CD4-positive, alpha-beta T cell (primary cell): ENCODE measurements around the gene EXOC1L. TPM values are rescaled to one million over a fixed set of nuclear protein-coding genes. Genes with fewer than 3 reads are reported as not detected.

Experiments
- ATAC-seq: fragments of 200-7000 bp; cut with Tn5 transposase; one replicate; pipeline ENCODE4 v1.10.0; 2022; ENCODE audit warnings: mild to moderate bottlenecking; ENCODE audit not compliant: poor library complexity
- CTCF ChIA-PET: fragments of 350-600 bp; sonication (Branson Sonifier 250); formaldehyde crosslinking; loops from one replicate; lab custom pipeline; 2021; ENCODE audit warnings: antibody characterized with exemption, inconsistent platforms; lab: Charles Lee
- POLR2A ChIA-PET: fragments of 350-600 bp; sonication (Branson Sonifier 250); formaldehyde crosslinking; loops from one replicate; lab custom pipeline; 2021; ENCODE audit warnings: antibody characterized with exemption, inconsistent platforms; lab: Charles Lee
- DNase-seq, 14 experiments: peaks; one replicate each; pipeline ENCODE4 v3.0.0-alpha.2; 2013 to 2020; ENCODE audit warnings: mixed read lengths in 2 of 14
- H3K27ac ChIP-seq, 2 donors: one replicate each; pipeline versions ENCODE4 v1.5.1 to v1.7.0; 2013; ENCODE audit warnings: low read length in 2 of 2, low read depth in 1 of 2, mild to moderate bottlenecking in 1 of 2
- H3K27me3 ChIP-seq, 2 experiments: 1 replicate in 1 of 2; 2 replicates in 1 of 2; pipeline versions ENCODE4 v1.6.1 to v1.7.0; 2013; ENCODE audit warnings: low read length in 2 of 2, control low read depth in 1 of 2, mild to moderate bottlenecking in 1 of 2, moderate library complexity in 1 of 2; ENCODE audit not compliant: insufficient read depth in 2 of 2, control insufficient read depth in 1 of 2
- H3K36me3 ChIP-seq: one replicate; pipeline ENCODE4 v1.6.1; 2013; ENCODE audit warnings: low read length, control low read depth; ENCODE audit not compliant: insufficient read depth
- H3K4me1 ChIP-seq: one replicate; pipeline ENCODE4 v1.6.1; 2013; ENCODE audit warnings: low read length, control low read depth; ENCODE audit not compliant: insufficient read depth
- H3K4me3 ChIP-seq: one replicate; pipeline ENCODE4 v1.5.1; 2013; ENCODE audit warnings: mild to moderate bottlenecking, low read length, moderate library complexity
- H3K9me3 ChIP-seq, 2 experiments: 1 replicate in 1 of 2; 2 replicates in 1 of 2; pipeline versions ENCODE4 v1.6.1 to v1.7.0; 2013; ENCODE audit warnings: low read length in 2 of 2, mild to moderate bottlenecking in 2 of 2, control low read depth in 1 of 2, moderate library complexity in 1 of 2; ENCODE audit not compliant: control insufficient read depth in 1 of 2, insufficient read depth in 1 of 2
- H3K27ac Mint-ChIP-seq: one replicate; pipeline ENCODE4 v1.8.0; 2020; ENCODE audit warnings: mixed read lengths
- H3K27me3 Mint-ChIP-seq: one replicate; pipeline ENCODE4 v1.8.0; 2021; ENCODE audit warnings: mixed read lengths
- H3K36me3 Mint-ChIP-seq: one replicate; pipeline ENCODE4 v1.8.0; 2021; ENCODE audit warnings: low read depth, mixed read lengths
- H3K4me1 Mint-ChIP-seq: one replicate; pipeline ENCODE4 v1.8.0; 2021; ENCODE audit warnings: low read depth, mixed read lengths
- H3K4me3 Mint-ChIP-seq: one replicate; pipeline ENCODE4 v1.8.0; 2020; ENCODE audit warnings: mild to moderate bottlenecking, mixed read lengths
- H3K9me3 Mint-ChIP-seq: one replicate; pipeline ENCODE4 v1.8.0; 2020; ENCODE audit warnings: mixed read lengths
- intact Hi-C, 2 experiments: fragments of 100-400 bp; cut with DNase I in 1 of 2; cut with micrococcal nuclease in 1 of 2; formaldehyde crosslinking; loops; one replicate each; pipeline versions ENCODE4 v1.15.1 to v1.9.0; 2023 to 2025; cut with DNase I, micrococcal nuclease
- total RNA-seq, 174 experiments: library from RNA in 2 of 174; stranded (reverse) in 2 of 174; gene quantifications; one replicate each; pipeline ENCODE4 v1.2.3 and lab custom pipeline; 2021 to 2026
- TF ChIP-seq, protein P1 (sequence below): fragments of 200-600 bp; IDR thresholded peaks from one replicate; pipeline ENCODE4 v1.8.0; 2022; ENCODE audit warnings: antibody characterized with exemption, mild to moderate bottlenecking

EXOC1L gene
- total RNA-seq, 2 experiments from 2014 or later = not detected

- TF ChIP-seq, protein P1, sequence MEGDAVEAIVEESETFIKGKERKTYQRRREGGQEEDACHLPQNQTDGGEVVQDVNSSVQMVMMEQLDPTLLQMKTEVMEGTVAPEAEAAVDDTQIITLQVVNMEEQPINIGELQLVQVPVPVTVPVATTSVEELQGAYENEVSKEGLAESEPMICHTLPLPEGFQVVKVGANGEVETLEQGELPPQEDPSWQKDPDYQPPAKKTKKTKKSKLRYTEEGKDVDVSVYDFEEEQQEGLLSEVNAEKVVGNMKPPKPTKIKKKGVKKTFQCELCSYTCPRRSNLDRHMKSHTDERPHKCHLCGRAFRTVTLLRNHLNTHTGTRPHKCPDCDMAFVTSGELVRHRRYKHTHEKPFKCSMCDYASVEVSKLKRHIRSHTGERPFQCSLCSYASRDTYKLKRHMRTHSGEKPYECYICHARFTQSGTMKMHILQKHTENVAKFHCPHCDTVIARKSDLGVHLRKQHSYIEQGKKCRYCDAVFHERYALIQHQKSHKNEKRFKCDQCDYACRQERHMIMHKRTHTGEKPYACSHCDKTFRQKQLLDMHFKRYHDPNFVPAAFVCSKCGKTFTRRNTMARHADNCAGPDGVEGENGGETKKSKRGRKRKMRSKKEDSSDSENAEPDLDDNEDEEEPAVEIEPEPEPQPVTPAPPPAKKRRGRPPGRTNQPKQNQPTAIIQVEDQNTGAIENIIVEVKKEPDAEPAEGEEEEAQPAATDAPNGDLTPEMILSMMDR = no peak
- no peak overlapping the region for H3K4me3 ChIP-seq
- Mint-ChIP-seq H3K27me3 (no peaks in the 10 kb centered on the region), H3K9me3 (no peaks in the 10 kb centered on the region), H3K4me3 (no peak overlapping the region), H3K36me3 (peaks cover 10% of the 10 kb centered on the region), H3K4me1 (peaks cover 28% of the 10 kb centered on the region), H3K27ac (no peak overlapping the region)
- H3K4me1 ChIP-seq = peaks cover 21% of the 10 kb centered on the region
- H3K9me3 ChIP-seq = no peaks in the 10 kb centered on the region
- no peaks in the 10 kb centered on the region for H3K36me3 ChIP-seq
- no peaks in the 10 kb centered on the region for H3K27me3 ChIP-seq
- DNase-seq (no peak), ATAC-seq (no peak)
- intact Hi-C loops = loop anchor here (5.0 to 10.0 kb wide), 7 partner anchors 302 to 1125 kb away; partner anchors contain the start of genes CLOCK (in 2 of the 2), NOA1 (in 1 of the 2), PAICS (in 1 of the 2) and POLR2B (in 1 of the 2)
- ChIA-PET CTCF (interaction anchor here (1.6 kb wide), 1 partner anchor 19 kb away, joined by 3 read pairs; no protein-coding TSS in a partner anchor), POLR2A (no interaction called here)
- no peak overlapping the region for H3K27ac ChIP-seq
Observed at GRCh38 chr4:55849724-55850123, 30.1 kb downstream of the EXOC1L start.

- ATAC-seq (peak; percentile 23), DNase-seq (peak in 8 of 14 experiments; percentile 12 to 60 (median 31))
- intact Hi-C loops = loop anchor here (2.0 to 10.0 kb wide), 8 partner anchors 97 to 1123 kb away; partner anchors contain the start of genes CLOCK (in 2 of the 2), CEP135 (in 1 of the 2), NOA1 (in 1 of the 2) and PAICS (in 1 of the 2)
- H3K4me3 ChIP-seq = peak overlapping the region; percentile 6
- no peaks in the 10 kb centered on the region for H3K27me3 ChIP-seq
- no peaks in the 10 kb centered on the region for H3K9me3 ChIP-seq
- peak overlapping the region; percentile 60 for H3K27ac Mint-ChIP-seq
- CTCF ChIA-PET = interaction anchor here (1.3 to 1.5 kb wide), 2 partner anchors 15 to 96 kb away, joined by 4 to 5 read pairs; partner anchors contain the start of gene CEP135
- peaks cover 10% of the 10 kb centered on the region for H3K36me3 Mint-ChIP-seq
- peaks cover 28% of the 10 kb centered on the region for H3K4me1 Mint-ChIP-seq
- POLR2A ChIA-PET = interaction anchor here (0.9 to 1.0 kb wide), 2 partner anchors 96 to 1057 kb away, joined by 3 to 4 read pairs; partner anchors contain the start of gene CEP135
- H3K9me3 Mint-ChIP-seq = no peaks in the 10 kb centered on the region
- TF ChIP-seq, protein P1 = no peak
- no peaks in the 10 kb centered on the region for H3K36me3 ChIP-seq
- H3K4me3 Mint-ChIP-seq = no peak overlapping the region
- H3K4me1 ChIP-seq = peaks cover 28% of the 10 kb centered on the region
- no peaks in the 10 kb centered on the region for H3K27me3 Mint-ChIP-seq
- peak overlapping the region in 1 of 2 donors; percentile 51 for H3K27ac ChIP-seq
Observed at GRCh38 chr4:55851885-55852284, 32.3 kb downstream of the EXOC1L start.

DNA sequence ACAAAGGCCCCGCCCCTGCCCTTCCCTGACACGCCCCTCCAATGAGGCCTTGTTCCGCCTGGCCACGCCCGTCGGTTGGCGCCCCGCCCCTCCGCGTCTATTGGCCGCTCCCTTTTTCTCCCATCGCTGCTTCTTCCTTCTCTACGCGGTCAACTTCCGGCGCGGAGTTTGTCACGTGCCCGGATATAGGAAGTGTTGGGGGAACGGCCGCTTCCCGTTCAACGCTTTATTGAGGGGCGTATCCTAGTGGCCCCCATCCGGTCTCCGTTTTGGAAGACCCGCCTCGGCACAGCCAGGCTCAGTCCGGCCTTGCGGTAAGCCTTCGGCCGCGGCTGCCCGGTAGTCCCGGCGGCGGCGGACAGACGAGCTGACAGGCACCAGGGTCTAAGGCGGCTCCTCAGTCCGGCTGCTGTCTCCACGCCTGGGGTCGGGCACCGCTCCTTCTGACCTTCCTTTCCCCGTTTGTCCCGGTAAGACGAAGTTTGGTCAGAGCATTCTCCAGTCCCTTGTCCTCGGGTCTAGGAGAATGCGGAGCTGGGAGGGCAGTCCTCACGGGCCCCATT, 34.0 kb downstream of the EXOC1L start, which contains the start of gene EXOC1:
Gene EXOC1, plus strand, starts transcription at position 165 of the 563 bp plus-strand sequence. CDS start 4,676 bp downstream, outside the sequence.
- H3K4me1 ChIP-seq = peaks cover 28% of the 10 kb centered on the region
- ChIA-PET CTCF (interaction anchor here (1.2 to 1.6 kb wide), 3 partner anchors 12 to 95 kb away, joined by 3 to 7 read pairs (median 5); no protein-coding TSS in a partner anchor), POLR2A (interaction anchor here (0.9 to 1.7 kb wide), 6 partner anchors 11 to 1124 kb away, joined by 3 to 11 read pairs (median 3); partner anchors contain the start of genes AASDH and CEP135)
- TF ChIP-seq, protein P1 = no peak
- no peaks in the 10 kb centered on the region for H3K27me3 ChIP-seq
- Mint-ChIP-seq H3K27me3 (no peaks in the 10 kb centered on the region), H3K36me3 (peaks cover 23% of the 10 kb centered on the region), H3K27ac (peak within 1 kb of the TSS; percentile 60), H3K9me3 (no peaks in the 10 kb centered on the region), H3K4me3 (no peak within 1 kb of the TSS), H3K4me1 (peaks cover 33% of the 10 kb centered on the region)
- no peaks in the 10 kb centered on the region for H3K36me3 ChIP-seq
- peak; percentile 95 for ATAC-seq
- peak within 1 kb of the TSS; percentile 68 to 86 for H3K27ac ChIP-seq
- H3K4me3 ChIP-seq = peak within 1 kb of the TSS; percentile 96
- intact Hi-C loops = loop anchor here (2.0 to 10.0 kb wide), 9 partner anchors 95 to 1121 kb away; partner anchors contain the start of genes CEP135 (in 2 of the 2), CLOCK (in 2 of the 2), NOA1 (in 1 of the 2) and PAICS (in 1 of the 2)
- peak; percentile 93 to 99 (median 97) for DNase-seq
- H3K9me3 ChIP-seq = peaks cover 0 to 5% of the 10 kb centered on the region in 2 experiments
